GM10266 (cell line): ENCODE measurements around the gene SMYD3.

Experiments used
- DNase-seq: peaks from one replicate; pipeline ENCODE4 v3.0.0; 2012; ENCODE audit errors: extremely low spot score
- TF ChIP-seq, protein P1 (sequence below): IDR thresholded peaks from 2 replicates; pipeline ENCODE4 v1.5.1; 2012; ENCODE audit warnings: mild to moderate bottlenecking, low read depth; ENCODE audit not compliant: control insufficient read depth, insufficient read depth; ENCODE audit errors: missing control alignments

SMYD3 gene

GRCh38 chr1:246404078-246404477 lies 103.0 kb downstream of the SMYD3 start:
- TF ChIP-seq, protein P1, sequence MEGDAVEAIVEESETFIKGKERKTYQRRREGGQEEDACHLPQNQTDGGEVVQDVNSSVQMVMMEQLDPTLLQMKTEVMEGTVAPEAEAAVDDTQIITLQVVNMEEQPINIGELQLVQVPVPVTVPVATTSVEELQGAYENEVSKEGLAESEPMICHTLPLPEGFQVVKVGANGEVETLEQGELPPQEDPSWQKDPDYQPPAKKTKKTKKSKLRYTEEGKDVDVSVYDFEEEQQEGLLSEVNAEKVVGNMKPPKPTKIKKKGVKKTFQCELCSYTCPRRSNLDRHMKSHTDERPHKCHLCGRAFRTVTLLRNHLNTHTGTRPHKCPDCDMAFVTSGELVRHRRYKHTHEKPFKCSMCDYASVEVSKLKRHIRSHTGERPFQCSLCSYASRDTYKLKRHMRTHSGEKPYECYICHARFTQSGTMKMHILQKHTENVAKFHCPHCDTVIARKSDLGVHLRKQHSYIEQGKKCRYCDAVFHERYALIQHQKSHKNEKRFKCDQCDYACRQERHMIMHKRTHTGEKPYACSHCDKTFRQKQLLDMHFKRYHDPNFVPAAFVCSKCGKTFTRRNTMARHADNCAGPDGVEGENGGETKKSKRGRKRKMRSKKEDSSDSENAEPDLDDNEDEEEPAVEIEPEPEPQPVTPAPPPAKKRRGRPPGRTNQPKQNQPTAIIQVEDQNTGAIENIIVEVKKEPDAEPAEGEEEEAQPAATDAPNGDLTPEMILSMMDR, result no peak
- DNase-seq, result no peak

DNA sequence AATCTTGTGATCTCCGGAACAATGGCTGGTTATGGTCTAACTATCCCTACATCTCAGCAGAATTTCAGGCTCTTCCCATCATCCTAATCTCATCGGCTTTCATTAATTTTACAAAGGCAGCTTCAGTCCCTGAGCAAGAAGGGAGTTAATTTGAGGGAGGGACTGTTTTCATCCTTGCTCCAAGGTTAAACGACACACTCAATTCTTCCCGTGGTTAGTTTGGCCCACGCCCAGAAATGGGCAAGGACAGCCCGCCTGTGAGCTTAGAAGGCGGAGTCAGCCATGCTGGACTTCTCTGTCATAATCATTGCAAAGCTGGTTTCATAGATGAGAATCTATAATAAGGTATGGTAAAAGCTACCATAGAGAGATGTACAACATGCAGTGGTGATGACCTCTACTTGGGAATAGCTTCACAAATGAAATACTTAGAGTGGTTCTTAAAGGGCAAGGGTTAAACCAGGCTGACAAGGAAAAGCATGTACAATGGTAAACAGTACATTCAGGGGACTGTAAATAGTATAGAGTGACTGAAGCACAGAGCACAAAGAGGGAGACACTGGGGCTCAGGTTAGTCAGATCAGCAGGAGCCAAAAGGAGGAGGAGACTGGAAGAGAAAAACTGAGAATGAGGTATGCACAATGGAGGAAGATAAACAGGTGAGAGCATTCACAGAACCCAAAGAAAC lies 108.8 kb downstream of the SMYD3 start:
- TF ChIP-seq, protein P1, result no peak
- DNase-seq, result no peak

DNA sequence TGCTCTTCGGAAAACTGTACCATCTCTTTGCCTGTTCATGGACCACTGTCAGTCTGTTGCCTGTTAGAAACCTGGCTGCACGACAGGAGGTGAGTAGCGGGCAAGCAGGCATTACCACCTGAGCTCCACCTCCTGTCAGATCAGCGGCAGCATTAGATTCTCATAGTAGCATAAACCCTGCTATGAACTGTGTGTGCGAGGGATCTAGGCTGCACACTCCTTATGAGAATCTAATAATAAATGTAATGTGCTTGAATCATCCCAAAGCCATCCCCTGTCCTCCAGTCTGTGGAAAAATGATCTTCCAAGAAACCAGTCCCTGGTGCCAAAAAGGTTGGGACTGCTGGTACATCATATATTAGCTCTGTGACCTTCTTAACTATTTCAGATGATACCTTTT lies 110.0 kb downstream of the SMYD3 start:
- TF ChIP-seq, protein P1, result no peak
- DNase-seq, result no peak

- no peak for DNase-seq
- TF ChIP-seq, protein P1, result no peak
These were observed 110.8 kb downstream of the SMYD3 start for GRCh38 chr1:246396322-246396721.

DNA sequence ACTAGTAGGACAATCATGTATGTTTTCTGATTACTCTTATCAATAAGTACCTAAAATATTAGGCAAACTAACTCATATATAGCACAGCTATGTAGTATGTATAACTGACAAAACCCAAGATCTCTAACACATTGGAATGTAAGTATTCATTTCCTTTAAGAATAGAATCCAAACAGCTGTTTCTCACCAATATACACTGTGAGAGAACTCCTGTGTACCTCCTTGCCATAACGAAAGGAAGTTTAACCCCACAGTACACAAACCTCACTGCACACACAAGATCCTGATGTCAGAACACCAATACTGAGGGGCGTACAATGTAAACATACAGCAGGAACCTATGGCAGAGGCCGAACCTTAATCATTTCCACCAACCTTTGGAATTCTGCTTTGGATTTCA lies 113.0 kb downstream of the SMYD3 start:
- no peak for DNase-seq

DNA sequence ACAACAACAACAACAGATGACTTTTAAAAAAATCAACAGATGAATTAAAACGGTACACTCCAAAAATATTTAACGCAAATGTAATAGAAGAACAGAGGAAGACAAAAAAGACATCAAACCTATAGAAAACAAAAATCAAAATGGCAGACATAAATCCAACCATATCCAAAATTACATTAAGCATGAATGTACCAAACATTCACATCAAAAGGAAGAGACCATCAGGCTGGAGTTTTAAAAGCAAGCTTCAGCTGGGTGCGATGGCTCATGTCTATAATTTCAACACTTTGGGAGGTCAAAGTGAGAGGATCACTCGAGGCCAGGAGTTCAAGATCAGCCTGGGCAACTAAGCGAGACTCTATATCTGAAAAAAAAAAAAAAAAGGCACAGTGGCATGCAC lies 116.2 kb downstream of the SMYD3 start:
- TF ChIP-seq, protein P1, result no peak
- no peak for DNase-seq

More for the DNA sequence above, 113.0 kb downstream of the SMYD3 start:
- TF ChIP-seq, protein P1, result no peak

DNA sequence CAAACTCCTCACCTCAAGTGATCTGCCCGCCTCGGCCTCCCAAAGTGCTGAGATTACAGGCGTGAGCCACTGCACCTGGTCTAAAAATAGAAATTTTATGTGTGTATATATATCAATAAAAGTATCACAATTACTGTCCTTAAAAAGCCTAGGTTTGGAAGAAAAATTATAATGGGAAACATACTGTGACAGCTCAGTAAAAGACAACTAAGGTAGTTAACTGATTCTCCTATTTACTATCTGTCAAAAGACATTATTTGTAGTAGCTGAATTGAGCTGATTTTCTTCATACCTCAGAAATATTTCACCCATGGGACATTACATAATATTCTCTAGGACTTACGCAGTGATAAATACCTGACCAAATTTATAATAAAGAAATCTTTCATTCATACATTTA lies 122.5 kb downstream of the SMYD3 start:
- DNase-seq, result no peak
- TF ChIP-seq, protein P1, result no peak
